Left ventricle myocardium inferior (tissue), 1 donor: Measurements from ENCODE around the gene SLC35F6. TPM values are rescaled to one million over a fixed set of nuclear protein-coding genes. Genes with fewer than 3 reads are reported as not detected.
"Not testable (repeated sequence)": the region's sequence is repeated elsewhere in the genome, so short reads cannot be mapped to it uniquely, and the experiment has no call there.

Experiments
- DNase-seq: peaks from one replicate; pipeline ENCODE4 v3.0.0-alpha.2; 2020
- H3K27ac ChIP-seq: fragments of 200-600 bp; replicated peaks from 2 replicates; pipeline ENCODE4 v1.8.0; 2021
- H3K27me3 ChIP-seq: fragments of 200-600 bp; 2 replicates; pipeline ENCODE4 v1.8.0; 2021; ENCODE audit warnings: low read depth
- H3K36me3 ChIP-seq: fragments of 200-600 bp; 2 replicates; pipeline ENCODE4 v1.8.0; 2021
- H3K4me1 ChIP-seq: fragments of 200-600 bp; 2 replicates; pipeline ENCODE4 v1.8.0; 2021
- H3K4me3 ChIP-seq: fragments of 200-600 bp; 2 replicates; pipeline ENCODE4 v1.8.0; 2021; ENCODE audit warnings: mild to moderate bottlenecking, moderate library complexity
- H3K9me3 ChIP-seq: fragments of 200-600 bp; replicated peaks from 2 replicates; pipeline ENCODE4 v1.8.0; 2021
- intact Hi-C: fragments of 100-400 bp; cut with micrococcal nuclease; formaldehyde crosslinking; loops from one replicate; pipeline ENCODE4 v1.11.0; 2022
- total RNA-seq: library from RNA; stranded (reverse); fragmentation: NEBNext Ultra II Directional; extraction: Animal tissue kit (Norgen Biotek cat#: 25700); gene quantifications from one replicate; pipeline ENCODE4 v1.2.1, GENCODE V29; 2021
- TF ChIP-seq, protein P1 (sequence below): fragments of 200-600 bp; IDR thresholded peaks from 2 replicates; pipeline ENCODE4 v1.8.0; 2021; ENCODE audit warnings: antibody characterized with exemption, mild to moderate bottlenecking, borderline replicate concordance
- donor health status: DM: no; HTN: yes; CAD: no; lungs with severe emphysema.

Gene SLC35F6
- total RNA-seq, 1 donor from 2014 or later, result 19.6 TPM

DNA sequence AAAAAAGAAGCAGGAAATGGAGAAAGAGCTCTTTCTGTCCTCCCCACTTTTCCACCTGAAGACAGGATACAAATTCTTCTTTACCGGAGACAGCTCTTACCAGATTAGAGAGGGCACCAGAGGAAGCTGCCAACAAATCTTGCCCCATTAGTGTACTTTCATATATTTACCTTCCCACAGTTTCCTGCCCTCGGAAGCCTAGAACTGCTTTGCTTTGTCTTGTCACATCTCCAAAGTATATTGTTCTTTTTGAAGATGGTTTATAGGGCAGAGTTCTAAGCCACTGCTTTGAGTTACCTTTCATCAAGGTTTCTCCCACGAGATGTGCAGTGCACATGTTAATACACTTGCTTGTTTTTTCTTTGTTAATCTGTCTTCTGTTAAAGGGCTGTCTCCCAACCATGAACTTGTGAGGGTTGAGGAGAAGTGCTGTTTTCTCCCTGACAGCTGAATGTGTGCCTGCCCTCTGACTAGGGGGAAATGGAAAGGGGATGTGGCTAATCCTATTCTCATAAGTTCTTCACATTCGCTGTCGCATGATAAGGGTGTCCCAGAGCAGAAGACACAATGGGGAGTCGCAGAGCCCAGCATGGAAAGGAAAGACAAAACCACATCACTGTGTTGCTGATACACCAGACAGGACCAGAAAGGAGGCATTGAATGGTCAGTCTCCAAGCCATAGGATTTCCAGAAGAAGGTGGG is 45.9 kb downstream of the SLC35F6 start:
- TF ChIP-seq, protein P1, sequence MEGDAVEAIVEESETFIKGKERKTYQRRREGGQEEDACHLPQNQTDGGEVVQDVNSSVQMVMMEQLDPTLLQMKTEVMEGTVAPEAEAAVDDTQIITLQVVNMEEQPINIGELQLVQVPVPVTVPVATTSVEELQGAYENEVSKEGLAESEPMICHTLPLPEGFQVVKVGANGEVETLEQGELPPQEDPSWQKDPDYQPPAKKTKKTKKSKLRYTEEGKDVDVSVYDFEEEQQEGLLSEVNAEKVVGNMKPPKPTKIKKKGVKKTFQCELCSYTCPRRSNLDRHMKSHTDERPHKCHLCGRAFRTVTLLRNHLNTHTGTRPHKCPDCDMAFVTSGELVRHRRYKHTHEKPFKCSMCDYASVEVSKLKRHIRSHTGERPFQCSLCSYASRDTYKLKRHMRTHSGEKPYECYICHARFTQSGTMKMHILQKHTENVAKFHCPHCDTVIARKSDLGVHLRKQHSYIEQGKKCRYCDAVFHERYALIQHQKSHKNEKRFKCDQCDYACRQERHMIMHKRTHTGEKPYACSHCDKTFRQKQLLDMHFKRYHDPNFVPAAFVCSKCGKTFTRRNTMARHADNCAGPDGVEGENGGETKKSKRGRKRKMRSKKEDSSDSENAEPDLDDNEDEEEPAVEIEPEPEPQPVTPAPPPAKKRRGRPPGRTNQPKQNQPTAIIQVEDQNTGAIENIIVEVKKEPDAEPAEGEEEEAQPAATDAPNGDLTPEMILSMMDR, result no peak
- Histone ChIP-seq H3K27ac (no peak overlapping the region), H3K36me3 (no peaks in the 10 kb centered on the region), H3K9me3 (no peaks in the 10 kb centered on the region), H3K4me3 (no peak overlapping the region), H3K4me1 (no peaks in the 10 kb centered on the region), H3K27me3 (peaks cover 48% of the 10 kb centered on the region)
- DNase-seq, result no peak
- intact Hi-C loops, result no loop called here

DNA sequence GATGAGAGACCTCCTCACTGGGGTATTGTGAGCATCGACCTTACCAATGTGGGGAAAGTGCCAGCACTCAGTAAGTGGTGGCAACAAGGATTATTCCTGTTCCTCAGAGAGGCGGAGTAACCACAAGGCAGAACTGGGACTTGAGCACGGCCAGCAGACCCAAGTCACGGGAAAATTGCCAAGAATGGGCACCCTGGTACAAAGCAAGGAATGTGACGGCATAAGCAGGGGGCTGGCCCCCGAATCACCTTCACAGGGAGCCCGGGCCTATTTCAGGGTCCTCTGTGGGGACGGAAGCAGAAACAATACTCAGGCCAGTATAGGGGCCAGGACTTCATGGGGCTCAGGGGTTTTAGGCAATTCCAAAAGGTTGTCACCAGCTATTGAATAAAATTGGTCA is 47.2 kb downstream of the SLC35F6 start:
- intact Hi-C loops, result no loop called here
- peaks cover 53% of the 10 kb centered on the region for H3K27me3 ChIP-seq
- H3K4me3 ChIP-seq, result no peak overlapping the region
- H3K27ac ChIP-seq, result no peak overlapping the region
- no peaks in the 10 kb centered on the region for H3K36me3 ChIP-seq
- DNase-seq, result no peak
- H3K9me3 ChIP-seq, result no peaks in the 10 kb centered on the region
- no peaks in the 10 kb centered on the region for H3K4me1 ChIP-seq
- TF ChIP-seq, protein P1, result no peak

DNA sequence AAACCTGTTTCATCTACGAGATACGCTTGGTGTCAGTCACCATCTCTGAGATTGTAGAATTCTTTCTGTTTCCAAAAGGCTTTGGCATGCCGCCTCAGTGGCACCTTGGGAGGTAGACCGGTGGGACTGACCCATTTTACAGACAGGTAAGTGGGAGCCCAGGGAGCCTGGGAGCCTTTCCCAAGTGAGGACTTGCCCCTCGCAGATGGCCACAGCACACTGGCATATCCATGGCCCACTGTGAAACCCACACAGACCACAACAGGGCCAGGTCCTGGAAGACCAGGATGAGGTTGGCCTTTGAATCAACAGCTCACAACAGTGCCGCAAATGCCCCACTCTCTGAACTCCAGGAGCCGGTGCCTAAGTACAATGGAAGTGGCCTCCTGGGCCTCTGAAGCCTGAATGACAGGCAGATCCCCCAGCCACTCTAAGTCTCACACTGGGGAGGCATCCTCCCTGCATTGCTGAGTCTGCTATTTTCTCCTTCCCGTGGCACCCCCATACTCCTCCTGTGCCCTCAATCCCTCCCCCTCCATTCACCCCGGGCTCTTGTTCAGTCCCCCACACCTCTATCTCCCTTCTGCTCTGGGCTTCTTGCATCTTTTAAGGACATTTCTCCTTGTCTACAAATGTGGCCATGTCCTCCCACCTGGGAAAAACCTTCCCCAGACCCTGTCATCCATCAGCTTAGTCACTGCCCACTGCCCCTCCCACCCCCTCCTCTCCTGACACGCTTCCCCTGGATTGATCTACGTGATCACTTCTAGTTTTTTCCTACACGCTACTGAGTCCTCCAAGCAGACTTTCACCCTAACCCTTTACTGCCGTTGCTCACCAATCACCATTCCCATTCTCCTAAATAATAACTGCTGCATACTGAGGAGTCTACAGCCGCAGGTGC is 48.0 kb downstream of the SLC35F6 start:
- DNase-seq, result no peak
- Histone ChIP-seq H3K4me1 (no peaks in the 10 kb centered on the region), H3K4me3 (no peak overlapping the region), H3K27me3 (peaks cover 57% of the 10 kb centered on the region), H3K36me3 (no peaks in the 10 kb centered on the region), H3K27ac (no peak overlapping the region), H3K9me3 (no peaks in the 10 kb centered on the region)
- intact Hi-C loops, result no loop called here
- TF ChIP-seq, protein P1, result no peak

GRCh38 chr2:26812731-26813130 is 48.6 kb downstream of the SLC35F6 start:
- Histone ChIP-seq H3K4me1 (no peaks in the 10 kb centered on the region), H3K27ac (no peak overlapping the region), H3K27me3 (peaks cover 63% of the 10 kb centered on the region), H3K36me3 (no peaks in the 10 kb centered on the region), H3K9me3 (no peaks in the 10 kb centered on the region), H3K4me3 (no peak overlapping the region)
- no peak for DNase-seq
- TF ChIP-seq, protein P1, result no peak
- intact Hi-C loops, result no loop called here

- H3K27ac ChIP-seq, H3K36me3 ChIP-seq, intact Hi-C loops, DNase-seq, H3K9me3 ChIP-seq, H3K4me3 ChIP-seq, H3K4me1 ChIP-seq: not testable (repeated sequence)
- H3K27me3 ChIP-seq, result peaks cover 64% of the 10 kb centered on the region
These were observed 50.1 kb downstream of the SLC35F6 start for GRCh38 chr2:26814072-26814765.
